Right atrium auricular region (tissue), 2 donors: ENCODE data around the gene IL1A. TPM values are rescaled to one million over a fixed set of nuclear protein-coding genes. Genes with fewer than 3 reads are reported as not detected.

Experiments used
- DNase-seq: peaks from one replicate; pipeline ENCODE4 v3.0.0-alpha.2; 2019; ENCODE audit warnings: low spot score
- H3K27ac ChIP-seq, 2 donors: fragments of 200-600 bp; sonication (generic); 1 replicate in 1 of 2; 2 replicates in 1 of 2; pipeline ENCODE4 v1.5.1; 2016 to 2019
- H3K27me3 ChIP-seq, 2 donors: fragments of 200-600 bp; sonication (generic); one replicate each; pipeline versions ENCODE4 v1.5.1 to v1.6.0; 2017 to 2019
- H3K36me3 ChIP-seq: fragments of 200-600 bp; sonication (generic); one replicate; pipeline ENCODE4 v1.5.1; 2016
- H3K4me1 ChIP-seq, 2 donors: fragments of 200-600 bp; sonication (generic); one replicate each; pipeline versions ENCODE4 v1.5.1 to v1.6.0; 2017 to 2019
- H3K4me3 ChIP-seq, 2 donors: fragments of 200-600 bp; sonication (generic); 1 replicate in 1 of 2; 2 replicates in 1 of 2; pipeline ENCODE4 v1.5.1; 2017 to 2019; ENCODE audit warnings: mild to moderate bottlenecking in 1 of 2, moderate library complexity in 1 of 2
- H3K9me3 ChIP-seq, 2 donors: fragments of 200-600 bp; sonication (generic); one replicate each; pipeline ENCODE4 v1.5.1; 2019
- CTCF ChIP-seq, 2 donors: fragments of 200-600 bp; sonication (generic); IDR thresholded peaks; one replicate each; pipeline ENCODE4 v1.5.1; 2019; ENCODE audit warnings: antibody characterized with exemption in 2 of 2
- total RNA-seq, 2 donors: library from RNA; depleted of rRNA; stranded (reverse); fragments of >200 nt; gene quantifications; one replicate each; pipeline ENCODE4 v1.1.0, GENCODE V29; 2016

IL1A gene
- total RNA-seq, 2 donors from 2014 or later = not detected

- H3K9me3 ChIP-seq = peaks cover 0 to 4% of the 10 kb centered on the region in 2 donors
- no peak for TF ChIP-seq CTCF (IDR thresholded peaks at IDR 0.05)
- no peak overlapping the region for H3K4me3 ChIP-seq
- no peaks in the 10 kb centered on the region for H3K36me3 ChIP-seq
- H3K4me1 ChIP-seq = peaks cover 0 to 11% of the 10 kb centered on the region in 2 donors
- no peaks in the 10 kb centered on the region for H3K27me3 ChIP-seq
- no peak for DNase-seq
- no peak overlapping the region for H3K27ac ChIP-seq
Observed at GRCh38 chr2:112807233-112807807, 23.0 kb upstream of the IL1A start.

- no peak overlapping the region for H3K27ac ChIP-seq
- H3K27me3 ChIP-seq = no peaks in the 10 kb centered on the region
- H3K4me3 ChIP-seq = no peak overlapping the region
- no peaks in the 10 kb centered on the region for H3K4me1 ChIP-seq
- DNase-seq = no peak
- TF ChIP-seq CTCF (IDR thresholded peaks at IDR 0.05) = no peak
- H3K9me3 ChIP-seq = peaks cover 0 to 4% of the 10 kb centered on the region in 2 donors
- H3K36me3 ChIP-seq = no peaks in the 10 kb centered on the region
Observed at GRCh38 chr2:112805542-112805941, 21.2 kb upstream of the IL1A start.

- no peaks in the 10 kb centered on the region for H3K4me1 ChIP-seq
- no peaks in the 10 kb centered on the region for H3K27me3 ChIP-seq
- no peak overlapping the region for H3K27ac ChIP-seq
- H3K4me3 ChIP-seq = no peak overlapping the region
- H3K9me3 ChIP-seq = peaks cover 0 to 4% of the 10 kb centered on the region in 2 donors
- no peaks in the 10 kb centered on the region for H3K36me3 ChIP-seq
- TF ChIP-seq CTCF (IDR thresholded peaks at IDR 0.05) = no peak
- no peak for DNase-seq
Observed at GRCh38 chr2:112803691-112804521, 19.6 kb upstream of the IL1A start.

- DNase-seq = no peak
Observed at GRCh38 chr2:112800881-112801583, 16.7 kb upstream of the IL1A start.

More at GRCh38 chr2:112800881-112801583, 16.7 kb upstream of the IL1A start:
- Histone ChIP-seq H3K27ac (no peak overlapping the region), H3K4me3 (no peak overlapping the region), H3K36me3 (no peaks in the 10 kb centered on the region), H3K9me3 (no peaks in the 10 kb centered on the region), H3K27me3 (no peaks in the 10 kb centered on the region), H3K4me1 (no peaks in the 10 kb centered on the region)
- TF ChIP-seq CTCF (IDR thresholded peaks at IDR 0.05) = no peak
